Measurements from ENCODE around the gene MOCS3.

DNA sequence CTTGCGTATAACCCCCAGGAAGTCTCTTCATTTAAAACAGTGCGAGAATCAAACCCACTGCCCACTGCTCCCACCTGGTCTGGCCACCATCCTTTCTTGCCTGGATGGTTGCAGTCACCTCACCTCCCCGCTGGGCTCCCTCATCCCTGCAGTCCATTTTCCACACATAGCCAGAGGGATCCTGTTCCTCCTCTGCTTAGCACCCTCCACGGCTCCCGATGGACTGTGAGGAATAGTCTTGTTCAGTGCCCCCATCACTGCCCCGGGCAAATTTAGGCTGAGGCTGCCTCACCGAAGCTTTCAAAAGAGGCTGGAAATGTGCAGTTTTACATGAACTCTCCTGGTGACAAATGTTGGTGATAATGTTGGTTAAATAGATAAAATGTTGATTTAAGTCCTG is 46.6 kb downstream of the MOCS3 start:
- TF ChIP-seq, protein P1, sequence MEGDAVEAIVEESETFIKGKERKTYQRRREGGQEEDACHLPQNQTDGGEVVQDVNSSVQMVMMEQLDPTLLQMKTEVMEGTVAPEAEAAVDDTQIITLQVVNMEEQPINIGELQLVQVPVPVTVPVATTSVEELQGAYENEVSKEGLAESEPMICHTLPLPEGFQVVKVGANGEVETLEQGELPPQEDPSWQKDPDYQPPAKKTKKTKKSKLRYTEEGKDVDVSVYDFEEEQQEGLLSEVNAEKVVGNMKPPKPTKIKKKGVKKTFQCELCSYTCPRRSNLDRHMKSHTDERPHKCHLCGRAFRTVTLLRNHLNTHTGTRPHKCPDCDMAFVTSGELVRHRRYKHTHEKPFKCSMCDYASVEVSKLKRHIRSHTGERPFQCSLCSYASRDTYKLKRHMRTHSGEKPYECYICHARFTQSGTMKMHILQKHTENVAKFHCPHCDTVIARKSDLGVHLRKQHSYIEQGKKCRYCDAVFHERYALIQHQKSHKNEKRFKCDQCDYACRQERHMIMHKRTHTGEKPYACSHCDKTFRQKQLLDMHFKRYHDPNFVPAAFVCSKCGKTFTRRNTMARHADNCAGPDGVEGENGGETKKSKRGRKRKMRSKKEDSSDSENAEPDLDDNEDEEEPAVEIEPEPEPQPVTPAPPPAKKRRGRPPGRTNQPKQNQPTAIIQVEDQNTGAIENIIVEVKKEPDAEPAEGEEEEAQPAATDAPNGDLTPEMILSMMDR (IDR thresholded peaks at IDR 0.05), result no peak
- no peak for TF ChIP-seq POLR2A (IDR thresholded peaks at IDR 0.05)
